OCI-LY3 (cell line): ENCODE measurements around the gene EXOSC7.

ENCODE experiments used
- H2AFZ ChIP-seq: fragments of 200-600, 300-600 bp; shearing (Covaris generic); 2 replicates; pipeline ENCODE4 v1.6.0; 2014; ENCODE audit warnings: antibody characterized with exemption, low read depth, low read length
- H3K27ac ChIP-seq: fragments of 200-600, 300-600 bp; sonication (generic); 2 replicates; pipeline ENCODE4 v1.5.1; 2014; ENCODE audit warnings: mild to moderate bottlenecking, low read length, moderate library complexity, mixed read lengths
- H3K27me3 ChIP-seq: fragments of 200-600, 300-600 bp; sonication (generic); 2 replicates; pipeline ENCODE4 v1.6.1; 2014; ENCODE audit warnings: low read depth, low read length, mixed read lengths
- H3K36me3 ChIP-seq: fragments of 200-600, 300-600 bp; sonication (generic); replicated peaks from 2 replicates; pipeline ENCODE3; 2014; ENCODE audit warnings: low read depth, low read length, mixed read lengths
- H3K4me1 ChIP-seq: fragments of 300-600, 200-600 bp; sonication (generic); 2 replicates; pipeline ENCODE4 v1.6.1; 2014; ENCODE audit warnings: low read length, mixed read lengths
- H3K4me2 ChIP-seq: fragments of 200-600, 300-600 bp; sonication (generic); 2 replicates; pipeline ENCODE4 v1.6.1; 2014; ENCODE audit warnings: low read length, mixed read lengths
- H3K4me3 ChIP-seq: fragments of 300-600, 200-600 bp; sonication (generic); 2 replicates; pipeline ENCODE4 v1.5.1; 2014; ENCODE audit warnings: antibody characterized with exemption, mild to moderate bottlenecking, low read length, moderate library complexity
- H3K79me2 ChIP-seq: fragments of 300-600, 200-600 bp; shearing (Covaris generic); 2 replicates; pipeline ENCODE4 v1.6.1; 2014; ENCODE audit warnings: mild to moderate bottlenecking, low read length, mixed read lengths
- H3K9ac ChIP-seq: fragments of 300-600, 200-600 bp; shearing (Covaris generic); 2 replicates; pipeline ENCODE4 v1.6.0; 2014; ENCODE audit warnings: mild to moderate bottlenecking, low read length, moderate library complexity
- H3K9me3 ChIP-seq: fragments of 200-600, 300-600 bp; shearing (Covaris generic); 2 replicates; pipeline ENCODE4 v1.6.1; 2014; ENCODE audit warnings: low read length, mixed read lengths; ENCODE audit not compliant: insufficient read depth
- H4K20me1 ChIP-seq: fragments of 200-600, 300-600 bp; sonication (generic); 2 replicates; pipeline ENCODE4 v1.6.1; 2016; ENCODE audit warnings: low read length, mixed read lengths; ENCODE audit not compliant: insufficient read depth
- CTCF ChIP-seq: fragments of 200-600, 300-600 bp; sonication (generic); IDR thresholded peaks from 2 replicates; pipeline ENCODE4 v1.5.1; 2014; ENCODE audit warnings: antibody characterized with exemption, low read length, low read depth
- EZH2phosphoT487 ChIP-seq: fragments of 200-600 bp; shearing (Covaris generic); IDR thresholded peaks from 2 replicates; pipeline ENCODE4 v1.6.1; 2018; ENCODE audit warnings: antibody characterized with exemption, mixed run types, low read depth

Gene EXOSC7

GRCh38 chr3:45000823-45001222 lies 24.8 kb downstream of the EXOSC7 start:
- no peak overlapping the region for H3K4me3 ChIP-seq
- H3K79me2 ChIP-seq: peaks cover 4% of the 10 kb centered on the region
- H3K27me3 ChIP-seq: no peaks in the 10 kb centered on the region
- H4K20me1 ChIP-seq: peaks cover 4% of the 10 kb centered on the region
- no peaks in the 10 kb centered on the region for H3K9me3 ChIP-seq
- H3K4me1 ChIP-seq: no peaks in the 10 kb centered on the region
- no peak overlapping the region for H3K4me2 ChIP-seq
- H2AFZ ChIP-seq: no peak overlapping the region
- no peak overlapping the region for H3K27ac ChIP-seq
- H3K36me3 ChIP-seq: peaks cover 87% of the 10 kb centered on the region
- no peak overlapping the region for H3K9ac ChIP-seq
- TF ChIP-seq EZH2phosphoT487 (no peak), CTCF (no peak)

GRCh38 chr3:45001738-45002137 lies 25.7 kb downstream of the EXOSC7 start:
- TF ChIP-seq EZH2phosphoT487: no peak
- no peak for TF ChIP-seq CTCF
- Histone ChIP-seq H3K27ac (no peak overlapping the region), H2AFZ (no peak overlapping the region), H3K27me3 (no peaks in the 10 kb centered on the region), H4K20me1 (no peaks in the 10 kb centered on the region), H3K4me1 (no peaks in the 10 kb centered on the region), H3K4me3 (no peak overlapping the region), H3K9me3 (no peaks in the 10 kb centered on the region), H3K36me3 (peaks cover 79% of the 10 kb centered on the region), H3K4me2 (no peak overlapping the region), H3K9ac (no peak overlapping the region), H3K79me2 (peaks cover 2% of the 10 kb centered on the region; the same call in 1 of the 2 replicates)

- Histone ChIP-seq H4K20me1 (no peaks in the 10 kb centered on the region), H3K4me1 (no peaks in the 10 kb centered on the region), H3K79me2 (no peaks in the 10 kb centered on the region), H3K4me3 (no peak overlapping the region), H3K36me3 (peaks cover 78% of the 10 kb centered on the region), H3K27me3 (no peaks in the 10 kb centered on the region), H3K27ac (no peak overlapping the region), H3K9me3 (no peaks in the 10 kb centered on the region), H3K4me2 (no peak overlapping the region), H2AFZ (no peak overlapping the region), H3K9ac (no peak overlapping the region)
- TF ChIP-seq CTCF: no peak
- TF ChIP-seq EZH2phosphoT487: no peak
Measured at GRCh38 chr3:45002139-45002660, 26.2 kb downstream of the EXOSC7 start.

- H3K27me3 ChIP-seq: no peaks in the 10 kb centered on the region
- H4K20me1 ChIP-seq: no peaks in the 10 kb centered on the region
- peaks cover 79% of the 10 kb centered on the region for H3K36me3 ChIP-seq
- H3K79me2 ChIP-seq: no peaks in the 10 kb centered on the region
- H3K9ac ChIP-seq: no peak overlapping the region
- no peak for TF ChIP-seq EZH2phosphoT487
- no peak for TF ChIP-seq CTCF
- H3K4me2 ChIP-seq: no peak overlapping the region
- no peaks in the 10 kb centered on the region for H3K4me1 ChIP-seq
- H3K9me3 ChIP-seq: no peaks in the 10 kb centered on the region
- no peak overlapping the region for H2AFZ ChIP-seq
- H3K27ac ChIP-seq: no peak overlapping the region
- no peak overlapping the region for H3K4me3 ChIP-seq
Measured at GRCh38 chr3:45002720-45003119, 26.7 kb downstream of the EXOSC7 start.
